ENCODE data around the gene NUP210.
"Not testable (repeated sequence)": the region's sequence is repeated elsewhere in the genome, so short reads cannot be mapped to it uniquely, and the experiment has no call there.

Gene NUP210

DNA sequence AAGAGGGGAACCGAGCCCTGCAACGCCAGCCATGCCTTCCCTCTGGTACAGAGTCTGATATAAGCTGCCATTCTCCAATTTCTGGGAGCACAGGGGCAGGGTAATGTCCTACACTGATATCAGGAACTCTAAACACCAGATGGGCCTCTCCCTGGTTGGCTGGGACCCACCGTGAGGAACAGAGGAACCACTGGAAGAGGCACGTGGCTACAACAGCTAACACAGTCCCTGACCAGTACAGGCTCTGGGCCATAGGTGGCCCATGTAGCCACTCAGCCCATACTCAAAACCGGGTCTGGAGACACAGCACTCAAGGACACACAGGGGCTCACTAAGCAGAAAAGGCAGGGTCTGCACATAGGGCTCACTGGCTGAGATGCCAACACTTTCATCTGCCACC is 13.9 kb downstream of the NUP210 start:
- no peak for DNase-seq (ENCODE audit: low read depth)

- no peak for DNase-seq (ENCODE audit: low read depth)
Measured at GRCh38 chr3:13405614-13406013, 14.5 kb downstream of the NUP210 start.

DNA sequence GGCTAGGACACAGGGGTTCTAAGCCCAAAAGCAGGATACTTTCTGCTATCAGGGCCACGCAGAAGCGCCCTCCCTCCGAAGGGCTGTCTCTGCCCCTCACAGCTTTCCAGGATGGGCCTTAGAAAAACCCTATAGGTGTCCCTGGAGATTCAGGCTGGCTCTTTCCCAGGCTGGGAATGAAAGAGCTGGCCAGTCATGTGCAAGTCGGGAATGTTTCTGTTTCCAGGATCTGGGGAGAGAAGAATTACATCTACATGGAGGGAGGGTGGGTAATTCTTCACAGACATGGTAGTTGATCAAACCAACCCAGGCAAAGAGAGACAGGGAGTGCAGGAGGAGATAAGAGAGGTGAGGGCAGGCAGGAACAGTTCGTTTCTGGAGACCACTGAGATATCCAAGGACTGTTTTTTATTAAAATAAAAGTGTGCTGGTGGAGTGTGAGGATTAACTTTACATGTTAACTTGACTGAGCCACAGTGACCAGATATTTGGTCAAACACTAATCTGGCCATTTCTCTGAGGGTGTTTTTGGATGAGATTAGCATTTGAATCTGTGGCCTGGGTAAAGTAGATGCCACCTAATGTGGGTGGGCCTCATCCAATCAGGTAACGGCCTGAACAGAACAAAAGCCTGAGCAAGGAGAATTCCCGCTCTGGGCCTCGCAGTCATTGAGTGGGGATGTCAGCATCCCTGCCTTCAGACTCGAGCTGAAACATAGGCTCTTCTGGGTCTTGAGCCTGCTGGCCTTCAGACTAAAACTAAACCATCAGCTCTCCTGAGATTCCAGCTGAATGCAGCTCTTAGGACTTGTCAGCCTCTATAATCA is 15.3 kb downstream of the NUP210 start:
- no peak for DNase-seq (ENCODE audit: low read depth)

GRCh38 chr3:13403847-13404246 is 16.3 kb downstream of the NUP210 start:
- no peak for DNase-seq (ENCODE audit: low read depth)

DNA sequence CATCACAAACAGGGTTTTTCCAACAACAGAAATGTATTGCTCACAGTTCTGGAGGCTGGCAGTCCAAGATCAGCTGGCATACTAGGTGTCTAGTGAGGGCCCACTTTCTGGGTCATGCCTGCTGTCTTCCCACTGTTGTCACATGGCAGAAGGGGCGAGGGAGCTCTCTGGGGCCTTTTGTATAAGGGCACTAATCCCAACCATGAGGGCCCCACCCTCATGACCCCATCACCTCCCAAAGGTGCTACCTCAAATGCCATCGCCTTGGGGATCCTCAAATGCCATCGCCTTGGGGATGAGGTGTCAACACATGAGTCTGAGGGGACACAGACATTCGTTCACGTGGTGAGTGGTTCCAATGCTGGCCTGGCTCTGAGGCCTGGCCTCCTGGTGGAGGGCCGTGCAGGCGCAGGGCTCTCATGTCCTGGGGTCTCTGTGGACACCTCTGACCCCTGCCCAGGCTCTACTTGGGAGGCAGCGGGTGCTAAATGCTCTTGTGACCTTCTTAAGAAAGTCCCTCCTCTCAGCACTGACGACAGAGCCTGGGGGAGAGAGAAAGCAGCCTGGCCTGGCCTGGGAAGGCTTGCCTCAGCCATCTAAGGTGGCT is 16.8 kb downstream of the NUP210 start:
- DNase-seq (ENCODE audit: low read depth) = no peak

- DNase-seq (ENCODE audit: low read depth) = no peak
Measured at GRCh38 chr3:13401149-13401548, 19.0 kb downstream of the NUP210 start.

DNA sequence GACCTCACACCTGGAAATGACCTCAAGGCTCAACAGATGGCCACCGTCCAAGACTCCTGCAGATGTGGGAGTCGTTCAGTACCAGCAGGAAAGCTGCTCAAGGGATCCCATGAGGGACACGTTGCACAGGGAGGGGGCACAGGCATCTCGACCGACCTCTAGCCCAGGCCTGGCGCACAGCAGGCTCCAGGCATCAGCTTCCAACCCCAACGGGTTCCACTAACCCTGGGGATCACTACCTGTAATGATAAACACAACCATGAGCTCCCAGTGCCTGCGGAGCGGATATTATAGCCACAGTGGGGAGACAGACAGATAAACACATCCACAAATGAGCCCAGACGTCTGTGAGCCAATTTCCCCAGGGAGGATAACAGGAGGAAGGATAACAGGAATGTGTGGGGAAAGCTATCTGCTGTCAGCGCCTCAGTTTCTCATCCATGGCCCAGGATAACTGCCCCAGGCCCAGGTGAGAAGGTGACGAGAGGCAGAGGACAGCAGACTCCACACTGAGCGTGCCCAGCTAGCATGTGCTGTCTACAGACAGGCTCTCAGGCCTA is 19.9 kb downstream of the NUP210 start:
- DNase-seq (ENCODE audit: low read depth) = no peak

DNA sequence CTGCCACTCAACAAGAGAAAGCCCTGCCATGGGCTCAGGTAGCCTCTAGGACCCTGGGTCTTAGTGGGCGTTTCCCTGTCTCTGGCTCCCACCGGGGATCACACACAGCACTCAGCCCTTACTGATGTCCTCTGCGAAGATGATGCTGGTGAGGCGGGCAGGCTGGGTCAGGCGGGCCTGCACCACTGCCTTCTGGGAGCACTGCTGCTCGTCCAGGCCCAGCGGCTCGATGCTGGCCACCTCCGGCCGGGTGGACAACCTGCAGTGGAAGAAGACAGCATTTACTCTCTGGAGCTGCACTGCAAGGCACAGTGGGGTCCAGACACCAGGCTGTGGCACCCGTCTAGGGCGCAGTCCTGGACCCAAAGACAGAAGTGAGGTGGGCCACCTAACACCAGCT is 20.5 kb downstream of the NUP210 start:
- DNase-seq (ENCODE audit: low read depth) = no peak

- DNase-seq (ENCODE audit: low read depth) = no peak
Measured at GRCh38 chr3:13397316-13397715, 22.8 kb downstream of the NUP210 start.

GRCh38 chr3:13394363-13394762 is 25.8 kb downstream of the NUP210 start:
- no peak for DNase-seq (ENCODE audit: low read depth)

DNA sequence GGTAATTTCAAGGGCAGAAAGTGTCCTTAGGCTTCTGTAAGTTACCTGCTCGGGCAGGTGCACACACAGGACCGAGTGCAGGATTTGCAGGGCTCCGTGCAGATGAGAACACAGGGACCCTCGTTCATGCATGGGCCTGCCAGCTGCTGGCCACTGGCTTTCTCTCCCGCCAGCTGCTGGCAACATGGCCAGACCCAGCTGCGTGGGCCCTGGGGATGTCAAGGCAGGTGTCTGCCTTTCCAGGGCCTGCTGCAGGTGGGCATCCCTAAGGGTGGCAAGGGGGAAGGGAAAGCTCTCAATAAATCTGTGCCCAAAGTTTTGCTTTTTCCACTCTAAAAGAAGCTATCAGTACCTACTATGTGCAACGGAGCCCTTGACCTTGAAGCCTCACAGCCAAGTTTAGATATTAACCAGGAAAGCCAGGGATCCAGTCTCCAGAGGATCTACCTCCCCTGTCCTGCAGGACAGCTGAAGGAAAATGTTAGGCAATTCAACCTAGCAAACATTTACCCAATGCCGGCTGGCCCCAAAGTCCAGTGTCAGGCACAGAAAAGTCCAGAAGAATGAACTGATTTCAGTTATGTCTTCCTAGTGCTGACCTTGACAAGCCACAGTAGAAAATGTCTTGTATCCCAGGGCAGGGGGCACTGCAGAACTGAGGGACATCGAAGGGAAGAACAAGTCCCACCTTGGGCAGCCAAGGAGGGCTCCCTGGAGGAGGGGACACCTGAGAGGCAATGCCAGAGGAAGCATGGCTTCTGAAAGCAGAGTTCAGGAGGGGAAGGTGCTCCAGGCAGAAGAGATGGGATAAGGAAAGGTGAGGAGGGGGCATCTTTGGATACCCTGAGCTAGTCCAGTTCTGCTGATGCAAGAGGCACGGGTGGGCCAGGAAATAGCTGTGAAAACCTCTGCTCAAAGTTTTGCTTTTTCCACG is 26.4 kb downstream of the NUP210 start:
- no peak for DNase-seq (ENCODE audit: low read depth)

DNA sequence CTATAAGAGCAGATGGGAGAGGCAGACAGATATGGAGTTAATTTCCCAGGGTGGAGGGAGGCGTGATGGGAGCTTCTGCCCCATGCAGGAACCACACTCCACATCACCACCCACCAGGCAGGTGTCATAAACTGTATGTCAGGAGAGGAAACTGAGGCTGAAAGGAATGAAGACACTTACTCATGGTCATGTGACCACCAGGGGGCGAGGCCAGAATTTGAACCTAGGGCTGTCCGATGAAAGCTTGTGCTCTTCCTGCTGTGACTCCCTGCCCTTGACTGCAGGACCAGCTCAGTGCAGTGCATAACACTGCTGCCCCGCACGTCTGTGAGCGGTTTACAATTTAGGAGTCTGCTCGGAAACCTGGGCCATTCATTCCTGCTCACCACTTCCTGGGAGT is 28.8 kb downstream of the NUP210 start:
- no peak for DNase-seq (ENCODE audit: low read depth)

- DNase-seq (ENCODE audit: low read depth) = no peak
Measured at GRCh38 chr3:13389378-13389777, 30.7 kb downstream of the NUP210 start.

DNA sequence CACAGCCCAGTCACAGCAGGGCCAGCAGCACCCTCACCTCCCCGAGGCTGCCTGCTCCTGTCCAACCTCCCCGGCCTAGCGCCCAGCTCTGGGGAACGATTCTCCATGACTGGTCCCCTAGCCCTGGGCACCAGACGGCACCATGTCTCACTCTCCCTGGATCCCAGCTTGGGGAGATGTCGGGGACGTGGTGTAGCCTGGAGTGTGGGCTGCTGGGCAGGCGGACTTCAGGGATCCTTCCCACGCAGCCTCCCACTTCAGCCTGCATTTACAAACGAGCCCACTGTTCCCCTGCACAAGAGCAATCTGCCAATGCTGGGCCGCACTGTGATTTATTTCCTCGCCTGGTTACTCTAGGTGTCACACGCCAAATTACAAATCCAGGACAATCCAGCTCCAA is 31.3 kb downstream of the NUP210 start:
- DNase-seq (ENCODE audit: low read depth) = no peak

DNA sequence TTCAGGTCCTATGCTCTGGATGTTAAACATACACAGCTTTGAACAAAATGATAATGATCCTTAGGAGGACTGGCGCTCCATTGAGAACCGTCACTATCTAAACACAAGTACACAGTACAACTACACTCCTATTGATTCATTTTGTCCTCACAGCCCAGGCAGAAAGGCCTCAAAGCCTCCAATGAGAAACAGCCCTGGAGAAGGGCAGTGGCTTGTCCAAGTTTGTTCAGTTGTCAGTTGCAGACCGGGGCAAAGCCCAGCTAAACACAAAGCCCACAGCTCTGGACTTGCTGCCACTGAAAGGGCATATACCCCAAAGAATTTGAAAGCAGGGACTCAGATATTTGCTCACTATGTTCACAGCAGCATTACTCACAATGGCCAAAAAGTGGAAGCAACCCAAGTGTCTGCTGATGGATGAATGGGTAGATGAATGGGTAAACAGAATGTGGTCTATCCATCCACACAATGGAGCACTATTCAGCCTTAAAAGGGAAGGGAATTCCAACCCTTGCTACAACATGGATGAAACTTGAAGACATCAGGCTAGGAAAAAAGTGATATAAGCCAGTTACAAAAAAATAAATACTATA is 34.7 kb downstream of the NUP210 start:
- no peak for DNase-seq (ENCODE audit: low read depth)

GRCh38 chr3:13380971-13381370 is 39.2 kb downstream of the NUP210 start:
- DNase-seq (ENCODE audit: low read depth) = no peak

- no peak for DNase-seq (ENCODE audit: low read depth)
Measured at GRCh38 chr3:13379201-13379830, 40.8 kb downstream of the NUP210 start.

GRCh38 chr3:13378155-13378554 is 42.0 kb downstream of the NUP210 start:
- DNase-seq (ENCODE audit: low read depth) = no peak

GRCh38 chr3:13377741-13378140 is 42.4 kb downstream of the NUP210 start:
- not testable (repeated sequence) for DNase-seq (ENCODE audit: low read depth)

GRCh38 chr3:13377021-13377420 is 43.1 kb downstream of the NUP210 start:
- no peak for DNase-seq (ENCODE audit: low read depth)

DNA sequence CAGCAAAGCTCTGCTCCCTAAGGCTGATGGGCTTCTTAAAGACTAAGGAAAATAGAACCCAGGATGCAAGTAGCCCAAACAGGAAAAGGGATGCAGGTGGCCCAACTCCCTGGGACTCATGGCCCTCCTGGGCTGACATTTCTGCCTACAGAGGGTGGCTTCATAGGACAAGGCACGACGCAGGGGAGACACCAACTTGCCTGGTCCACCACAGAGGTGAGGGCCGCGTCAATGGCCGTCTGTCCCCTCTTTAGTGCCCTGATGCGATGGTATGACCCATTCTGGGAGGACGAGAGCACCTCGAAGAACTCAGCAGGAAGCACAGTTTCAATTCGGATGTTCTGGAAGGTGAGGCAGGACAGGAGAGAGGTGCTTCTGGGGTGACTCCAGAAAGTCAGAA is 44.0 kb downstream of the NUP210 start:
- DNase-seq (ENCODE audit: low read depth) = no peak

GRCh38 chr3:13375464-13375863 is 44.7 kb downstream of the NUP210 start:
- DNase-seq (ENCODE audit: low read depth) = no peak

Data from stimulated activated CD8-positive, alpha-beta memory T cell treated with anti-CD3 and anti-CD28 coated beads, Interleukin-15, amount 100 ng/mL, for 1 hour (primary cell).